ENCODE data around the gene KLF7.

KLF7 gene

GRCh38 chr2:207082619-207083018, 83.1 kb downstream of the KLF7 start:
- DNase-seq (ENCODE audit: low read depth) = no peak
- TF ChIP-seq CTCF (IDR thresholded peaks at IDR 0.05; ENCODE audit: control insufficient read depth, insufficient read depth, low read depth, low read length, missing control alignments) = no peak
- no peak overlapping the region for H3K4me3 ChIP-seq (ENCODE audit: control insufficient read depth, low read depth, low read length)

GRCh38 chr2:207078186-207078798, 87.5 kb downstream of the KLF7 start:
- no peak overlapping the region for H3K4me3 ChIP-seq (ENCODE audit: control insufficient read depth, low read depth, low read length)
- no peak for TF ChIP-seq CTCF (IDR thresholded peaks at IDR 0.05; ENCODE audit: control insufficient read depth, insufficient read depth, low read depth, low read length, missing control alignments)
- no peak for DNase-seq (ENCODE audit: low read depth)

GRCh38 chr2:207077266-207077665, 88.5 kb downstream of the KLF7 start:
- H3K4me3 ChIP-seq (ENCODE audit: control insufficient read depth, low read depth, low read length) = no peak overlapping the region
- no peak for TF ChIP-seq CTCF (IDR thresholded peaks at IDR 0.05; ENCODE audit: control insufficient read depth, insufficient read depth, low read depth, low read length, missing control alignments)
- no peak for DNase-seq (ENCODE audit: low read depth)

- TF ChIP-seq CTCF (IDR thresholded peaks at IDR 0.05; ENCODE audit: control insufficient read depth, insufficient read depth, low read depth, low read length, missing control alignments) = no peak
Measured at GRCh38 chr2:207075456-207075855, 90.3 kb downstream of the KLF7 start.

GRCh38 chr2:207073801-207074678, 91.7 kb downstream of the KLF7 start:
- no peak overlapping the region for H3K4me3 ChIP-seq (ENCODE audit: control insufficient read depth, low read depth, low read length)
- no peak for DNase-seq (ENCODE audit: low read depth)

More at GRCh38 chr2:207075456-207075855, 90.3 kb downstream of the KLF7 start:
- no peak for DNase-seq (ENCODE audit: low read depth)
- no peak overlapping the region for H3K4me3 ChIP-seq (ENCODE audit: control insufficient read depth, low read depth, low read length)

GRCh38 chr2:207073412-207073800, 92.3 kb downstream of the KLF7 start:
- DNase-seq (ENCODE audit: low read depth) = no peak
- TF ChIP-seq CTCF (IDR thresholded peaks at IDR 0.05; ENCODE audit: control insufficient read depth, insufficient read depth, low read depth, low read length, missing control alignments) = no peak
- no peak overlapping the region for H3K4me3 ChIP-seq (ENCODE audit: control insufficient read depth, low read depth, low read length)

More at GRCh38 chr2:207073801-207074678, 91.7 kb downstream of the KLF7 start:
- no peak for TF ChIP-seq CTCF (IDR thresholded peaks at IDR 0.05; ENCODE audit: control insufficient read depth, insufficient read depth, low read depth, low read length, missing control alignments)
